HT1080 (cell line): ENCODE results near the gene DUOXA2. TPM values are rescaled to one million over a fixed set of nuclear protein-coding genes. Genes with fewer than 3 reads are reported as not detected.
"Not testable (repeated sequence)": the region's sequence is repeated elsewhere in the genome, so short reads cannot be mapped to it uniquely, and the experiment has no call there.

ENCODE experiments used
- DNase-seq: peaks from one replicate; pipeline ENCODE4 v3.0.0-alpha.2; 2015; ENCODE audit warnings: low read depth
- polyA plus RNA-seq, 2 experiments: library from polyadenylated mRNA; depleted of rRNA; stranded (reverse); fragments of >200 nt; gene quantifications; 2 replicates each; pipeline ENCODE4 v1.2.3, GENCODE V29; 2015
- total RNA-seq: library from RNA; depleted of rRNA; stranded (reverse); fragments of >200 nt; shearing (Covaris generic); gene quantifications from 2 replicates; pipeline ENCODE4 v1.2.3, GENCODE V29; 2014; rRNA removed

The DUOXA2 gene
- total RNA-seq = not detected in 2 replicates
- not detected in 2 replicates for polyA plus RNA-seq (2015; cell fraction: cytosol; rRNA removed)
- polyA plus RNA-seq (2015; cell fraction: nucleus; rRNA removed) = not detected in 2 replicates

GRCh38 chr15:45114076-45114750 lies at the start of gene DUOXA2, which contains the start of gene DUOX2:
Gene DUOXA2 (plus strand): TSS chr15:45114326. CDS start chr15:45114606, 280 bp downstream.
Gene DUOX2 (minus strand): TSS chr15:45114172. CDS start chr15:45113411, 761 bp downstream.
- DNase-seq = no peak

GRCh38 chr15:45064386-45064785 lies 49.7 kb upstream of the DUOXA2 start:
- no peak for DNase-seq

GRCh38 chr15:45069942-45070360 lies 44.2 kb upstream of the DUOXA2 start:
- not testable (repeated sequence) for DNase-seq

GRCh38 chr15:45073602-45074001 lies 40.5 kb upstream of the DUOXA2 start:
- not testable (repeated sequence) for DNase-seq

GRCh38 chr15:45075440-45076320 lies 38.4 kb upstream of the DUOXA2 start:
- DNase-seq = not testable (repeated sequence)

GRCh38 chr15:45077391-45077790 lies 36.7 kb upstream of the DUOXA2 start:
- DNase-seq = not testable (repeated sequence)

- DNase-seq = not testable (repeated sequence)
These were observed 34.9 kb upstream of the DUOXA2 start for GRCh38 chr15:45079201-45079600.

GRCh38 chr15:45079628-45080246 lies 34.4 kb upstream of the DUOXA2 start:
- DNase-seq = not testable (repeated sequence)

- DNase-seq = not testable (repeated sequence)
These were observed 33.5 kb upstream of the DUOXA2 start for GRCh38 chr15:45080593-45080992.

GRCh38 chr15:45082412-45082811 lies 31.7 kb upstream of the DUOXA2 start:
- DNase-seq = not testable (repeated sequence)

- DNase-seq = no peak
These were observed 30.9 kb upstream of the DUOXA2 start for GRCh38 chr15:45083223-45083622.

GRCh38 chr15:45084163-45084562 lies 30.0 kb upstream of the DUOXA2 start:
- DNase-seq = no peak

GRCh38 chr15:45087513-45087912 lies 26.6 kb upstream of the DUOXA2 start:
- no peak for DNase-seq

- peak; percentile 71 for DNase-seq
These were observed 25.1 kb upstream of the DUOXA2 start for GRCh38 chr15:45088801-45089711.

GRCh38 chr15:45089712-45090373 lies 24.3 kb upstream of the DUOXA2 start:
- DNase-seq = no peak

GRCh38 chr15:45091161-45091560 lies 23.0 kb upstream of the DUOXA2 start:
- DNase-seq = peak; percentile 16

- DNase-seq = no peak
These were observed 22.6 kb upstream of the DUOXA2 start for GRCh38 chr15:45091576-45091975.

GRCh38 chr15:45093013-45093412 lies 21.1 kb upstream of the DUOXA2 start:
- DNase-seq = no peak

- no peak for DNase-seq
These were observed 20.3 kb upstream of the DUOXA2 start for GRCh38 chr15:45093622-45094357.
